H1 (cell line): ENCODE measurements around the gene SDF2L1. TPM values are rescaled to one million over a fixed set of nuclear protein-coding genes. Genes with fewer than 3 reads are reported as not detected.
"Not testable (repeated sequence)": the region's sequence is repeated elsewhere in the genome, so short reads cannot be mapped to it uniquely, and the experiment has no call there.

Source experiments
- CTCF ChIA-PET: fragments of 300-600 bp; sonication (Branson Sonifier 250); formaldehyde crosslinking; loops from one replicate; lab custom pipeline; 2021; ENCODE audit not compliant: partially characterized antibody; lab: Charles Lee
- POLR2A ChIA-PET: fragments of 300-600 bp; sonication (Branson Sonifier 250); formaldehyde crosslinking; loops from one replicate; lab custom pipeline; 2021; ENCODE audit warnings: inconsistent platforms; ENCODE audit not compliant: partially characterized antibody; lab: Charles Lee
- DNase-seq, 2 experiments: peaks; one replicate each; pipeline versions ENCODE4 v3.0.0 to v3.0.0-alpha.2; 2010 to 2022; ENCODE audit warnings: low spot score in 2 of 2, low read depth in 1 of 2, mixed read lengths in 1 of 2
- FAIRE-seq: peaks from 2 replicates; lab custom pipeline; 2011; peaks lifted over from hg19 to GRCh38; lab: Jason Lieb, UNC
- H2AFZ ChIP-seq: 2 replicates; pipeline ENCODE4 v1.8.1; 2012; ENCODE audit warnings: low read length, inconsistent platforms
- H2AK5ac ChIP-seq: 2 replicates; pipeline ENCODE4 v1.6.1; 2013; ENCODE audit warnings: low read depth, low read length
- H2BK120ac ChIP-seq: replicated peaks from 2 replicates; pipeline ENCODE3; 2013; ENCODE audit warnings: low read depth, low read length, inconsistent platforms
- H2BK12ac ChIP-seq: 2 replicates; pipeline ENCODE4 v1.6.1; 2013; ENCODE audit warnings: low read depth, low read length
- H2BK15ac ChIP-seq: 2 replicates; pipeline ENCODE4 v1.6.1; 2013; ENCODE audit warnings: low read length
- H2BK20ac ChIP-seq: 2 replicates; pipeline ENCODE4 v1.6.1; 2013; ENCODE audit warnings: low read length
- H2BK5ac ChIP-seq: 2 replicates; pipeline ENCODE4 v1.6.1; 2013; ENCODE audit warnings: low read depth, low read length
- H3K14ac ChIP-seq: 2 replicates; pipeline ENCODE4 v1.6.1; 2013; ENCODE audit warnings: inconsistent platforms; ENCODE audit not compliant: insufficient read length
- H3K18ac ChIP-seq: 2 replicates; pipeline ENCODE4 v1.6.1; 2013; ENCODE audit warnings: low read length; ENCODE audit errors: extremely low read depth
- H3K23ac ChIP-seq: 2 replicates; pipeline ENCODE4 v1.6.1; 2013; ENCODE audit warnings: inconsistent platforms; ENCODE audit not compliant: insufficient read length
- H3K23me2 ChIP-seq: 2 replicates; pipeline ENCODE4 v1.6.1; 2013; ENCODE audit warnings: low read depth, low read length
- H3K27ac ChIP-seq: 2 replicates; pipeline ENCODE4 v1.6.1; 2011; ENCODE audit warnings: low read depth, low read length, inconsistent platforms
- H3K27me3 ChIP-seq, 4 experiments: replicated peaks in 1 of 4; 1 replicate in 1 of 4; 2 replicates in 3 of 4; pipeline versions ENCODE4 v1.6.1 to v1.8.1; 2011 to 2013; ENCODE audit warnings: low read length in 3 of 4, mild to moderate bottlenecking in 3 of 4, inconsistent platforms in 2 of 4, mixed read lengths in 2 of 4, moderate library complexity in 1 of 4; ENCODE audit not compliant: control insufficient read depth in 3 of 4, insufficient read depth in 3 of 4; ENCODE audit errors: extremely low read depth in 1 of 4
- H3K36me3 ChIP-seq, 4 experiments: 2 replicates each; pipeline versions ENCODE4 v1.6.1 to v1.8.1; 2011 to 2013; ENCODE audit warnings: mild to moderate bottlenecking in 4 of 4, low read length in 3 of 4, moderate library complexity in 2 of 4, control low read depth in 1 of 4, inconsistent platforms in 1 of 4; ENCODE audit not compliant: insufficient read depth in 4 of 4, control insufficient read depth in 2 of 4
- H3K4ac ChIP-seq: replicated peaks from 2 replicates; pipeline ENCODE3; 2013; ENCODE audit warnings: low read length, low read depth, mixed read lengths, inconsistent platforms; ENCODE audit not compliant: insufficient read length
- H3K4me1 ChIP-seq, 4 experiments: replicated peaks in 1 of 4; 1 replicate in 1 of 4; 2 replicates in 3 of 4; pipeline versions ENCODE4 v1.6.1 to v1.8.1; 2011 to 2013; ENCODE audit warnings: low read length in 3 of 4, inconsistent platforms in 2 of 4, mixed read lengths in 1 of 4; ENCODE audit not compliant: insufficient read depth in 4 of 4, control insufficient read depth in 3 of 4
- H3K4me2 ChIP-seq, 2 experiments: 2 replicates each; pipeline versions ENCODE4 v1.6.1 to v1.8.1; 2011 to 2013; ENCODE audit warnings: low read depth in 2 of 2, low read length in 2 of 2, control low read depth in 1 of 2, inconsistent platforms in 1 of 2, mild to moderate bottlenecking in 1 of 2; ENCODE audit not compliant: insufficient read depth in 1 of 2
- H3K4me3 ChIP-seq, 4 experiments: fragments of 200-600, 300-600 bp in 1 of 4; sonication (generic), shearing (Covaris generic), sonication (Bioruptor Twin) in 1 of 4; 2 replicates each; pipeline versions ENCODE4 v1.5.1 to v1.8.1; 2011 to 2016; ENCODE audit warnings: low read length in 4 of 4, low read depth in 3 of 4, control low read depth in 2 of 4, inconsistent platforms in 2 of 4, mild to moderate bottlenecking in 2 of 4, mixed read lengths in 1 of 4, moderate library complexity in 1 of 4; ENCODE audit not compliant: insufficient read depth in 2 of 4; ENCODE audit errors: extremely low read depth in 1 of 4
- H3K56ac ChIP-seq: replicated peaks from 2 replicates; pipeline ENCODE3; 2013; ENCODE audit warnings: low read depth, mild to moderate bottlenecking, mixed read lengths, low read length, inconsistent platforms; ENCODE audit not compliant: insufficient read length
- H3K79me1 ChIP-seq: 2 replicates; pipeline ENCODE4 v1.6.1; 2013; ENCODE audit warnings: low read depth, low read length, control low read depth
- H3K79me2 ChIP-seq, 2 experiments: 2 replicates each; pipeline versions ENCODE4 v1.6.1 to v1.8.1; 2012 to 2013; ENCODE audit warnings: low read length in 2 of 2, mild to moderate bottlenecking in 2 of 2, inconsistent platforms in 1 of 2; ENCODE audit not compliant: insufficient read depth in 2 of 2, control insufficient read depth in 1 of 2
- H3K9ac ChIP-seq, 4 experiments: replicated peaks in 1 of 4; 1 replicate in 1 of 4; 2 replicates in 3 of 4; pipeline versions ENCODE4 v1.6.1 to v1.8.1; 2011 to 2013; ENCODE audit warnings: low read depth in 3 of 4, low read length in 3 of 4, control low read depth in 2 of 4, mild to moderate bottlenecking in 2 of 4, moderate library complexity in 2 of 4, inconsistent platforms in 1 of 4; ENCODE audit errors: extremely low read depth in 1 of 4
- H3K9me3 ChIP-seq, 2 experiments: 2 replicates each; pipeline versions ENCODE4 v1.6.1 to v1.8.1; 2012 to 2013; ENCODE audit warnings: mild to moderate bottlenecking in 2 of 2, moderate library complexity in 2 of 2, control low read depth in 1 of 2, inconsistent platforms in 1 of 2, low read depth in 1 of 2, low read length in 1 of 2, mixed read lengths in 1 of 2; ENCODE audit not compliant: insufficient read depth in 2 of 2
- H4K20me1 ChIP-seq, 2 experiments: replicated peaks in 1 of 2; 2 replicates each; pipeline versions ENCODE3 to v1.8.1; 2011 to 2013; ENCODE audit warnings: inconsistent platforms in 2 of 2, low read length in 2 of 2, mild to moderate bottlenecking in 1 of 2; ENCODE audit not compliant: insufficient read depth in 2 of 2, control insufficient read depth in 1 of 2
- H4K5ac ChIP-seq: 2 replicates; pipeline ENCODE4 v1.6.1; 2013; ENCODE audit warnings: low read length, low read depth, mixed read lengths, inconsistent platforms; ENCODE audit not compliant: insufficient read length
- H4K8ac ChIP-seq: 2 replicates; pipeline ENCODE4 v1.8.0; 2013; ENCODE audit warnings: mild to moderate bottlenecking, moderate library complexity, low read length, inconsistent platforms; ENCODE audit not compliant: insufficient read depth; ENCODE audit errors: extremely low read depth
- H4K91ac ChIP-seq: replicated peaks from 2 replicates; pipeline ENCODE3; 2013; ENCODE audit warnings: low read length, mixed read lengths, inconsistent platforms; ENCODE audit not compliant: insufficient read length
- BCL11A ChIP-seq, 2 experiments: IDR thresholded peaks; one replicate each; pipeline ENCODE4 v1.6.1; 2011; ENCODE audit warnings: low read depth in 2 of 2, low read length in 2 of 2, mild to moderate bottlenecking in 2 of 2
- CBX8 ChIP-seq: fragments of 300-800, 300-1000 bp; sonication (generic); IDR thresholded peaks from 2 replicates; pipeline ENCODE4 v1.7.1; 2016; ENCODE audit warnings: low read depth, low read length, borderline replicate concordance
- CEBPB ChIP-seq: IDR thresholded peaks from 2 replicates; pipeline ENCODE4 v1.6.1; 2012; ENCODE audit warnings: low read depth, low read length
- CHD1 ChIP-seq: IDR thresholded peaks from 2 replicates; pipeline ENCODE4 v1.6.1; 2012; ENCODE audit warnings: low read depth, low read length, improper control_type of control experiment
- E2F6 ChIP-seq: IDR thresholded peaks from 2 replicates; pipeline ENCODE4 v1.6.1; 2012; ENCODE audit warnings: inconsistent platforms
- MAFK ChIP-seq: IDR thresholded peaks from 2 replicates; pipeline ENCODE4 v1.6.1; 2012; ENCODE audit warnings: low read depth, mild to moderate bottlenecking, improper control_type of control experiment, low read length
- NANOG ChIP-seq: IDR thresholded peaks from 2 replicates; pipeline ENCODE4 v1.6.1; 2011; ENCODE audit warnings: low read length, low read depth, mild to moderate bottlenecking, inconsistent platforms; ENCODE audit not compliant: insufficient read depth, poor library complexity, severe bottlenecking
- NRF1 ChIP-seq: IDR thresholded peaks from 2 replicates; pipeline ENCODE4 v1.6.1; 2011; ENCODE audit warnings: mild to moderate bottlenecking, low read depth, low read length, improper control_type of control experiment
- PHF8 ChIP-seq: fragments of 200-600 bp; sonication (generic); conservative IDR thresholded peaks from 2 replicates; pipeline ENCODE4 v1.7.1; 2012; ENCODE audit warnings: low read depth, mild to moderate bottlenecking, inconsistent platforms, low read length, moderate library complexity
- TAF1 ChIP-seq: IDR thresholded peaks from 2 replicates; pipeline ENCODE4 v1.6.1; 2011; ENCODE audit warnings: mild to moderate bottlenecking, low read depth, low read length
- TBP ChIP-seq: IDR thresholded peaks from 2 replicates; pipeline ENCODE4 v1.6.1; 2011; ENCODE audit warnings: low read depth, low read length, improper control_type of control experiment
- YY1 ChIP-seq: IDR thresholded peaks from 2 replicates; pipeline ENCODE4 v1.6.1; 2011; ENCODE audit warnings: low read depth, mild to moderate bottlenecking, low read length
- WGBS, 2 experiments: shearing (Covaris generic) in 1 of 2; methylation state at CpG; one replicate each; pipeline versions ENCODE4 v1.1.6 to v1.1.7; 2013 to 2015; ENCODE audit warnings: low lambda C conversion rate in 2 of 2, mixed read lengths in 2 of 2, inconsistent platforms in 1 of 2, low coverage in 1 of 2, missing lambda C conversion rate in 1 of 2; ENCODE audit not compliant: insufficient replicate concordance in 2 of 2, insufficient coverage in 1 of 2, insufficient read length in 1 of 2; ENCODE audit errors: extremely low coverage in 1 of 2, missing lambda C conversion rate in 1 of 2; 5-methylcytosine and 5-hydroxymethylcytosine counted together
- polyA plus RNA-seq, 7 experiments: library from polyadenylated mRNA; depleted of rRNA in 3 of 7; stranded (reverse) in 5 of 7; unstranded in 2 of 7; fragments of >200 nt in 5 of 7; fragments of 200-250 nt in 2 of 7; gene quantifications; 1 replicate in 5 of 7; 2 replicates in 1 of 7; 4 replicates in 1 of 7; pipeline versions ENCODE4 v1.2.1 to v1.2.3, GENCODE V29; 2011 to 2013; ENCODE audit warnings: missing spikeins in 2 of 7, mixed read lengths in 2 of 7
- total RNA-seq: library from RNA; stranded (reverse); fragmentation: NEBNext Ultra II Directional; extraction: Animal tissue kit (Norgen Biotek cat#: 25700); gene quantifications from 2 replicates; pipeline ENCODE4 v1.2.1, GENCODE V29; 2021

The SDF2L1 gene
- total and polyA plus RNA-seq, 2 of the 8 experiments (the other 6 are each of a cell fraction or from before 2014, with no cell fraction given) = 51.1 to 59.6 TPM

GRCh38 chr22:21677606-21678443 lies 35.7 kb downstream of the SDF2L1 start (continued):
- TF ChIP-seq NRF1 (no peak), YY1 (no peak), TAF1 (no peak), CBX8 (no peak), E2F6 (no peak), CHD1 (no peak), CEBPB (no peak), NANOG (no peak), BCL11A (IDR thresholded peaks at IDR 0.05; ENCODE audit: low read depth in 2 of 2, low read length in 2 of 2) (no peak), MAFK (no peak), PHF8 (no peak), TBP (no peak)

- H2AK5ac ChIP-seq, H2BK20ac ChIP-seq, H4K20me1 ChIP-seq, H3K4me3 ChIP-seq, H4K5ac ChIP-seq, DNase-seq, H2BK12ac ChIP-seq, H3K4me2 ChIP-seq, H3K27ac ChIP-seq, H3K79me2 ChIP-seq, H2AFZ ChIP-seq, H2BK120ac ChIP-seq, H3K56ac ChIP-seq, H3K18ac ChIP-seq, POLR2A ChIA-PET, H3K14ac ChIP-seq, H3K27me3 ChIP-seq, H2BK15ac ChIP-seq, H4K8ac ChIP-seq, H2BK5ac ChIP-seq, H3K79me1 ChIP-seq, H3K23me2 ChIP-seq, H3K9ac ChIP-seq, H3K4me1 ChIP-seq, H3K23ac ChIP-seq, FAIRE-seq, H3K4ac ChIP-seq, H4K91ac ChIP-seq: not testable (repeated sequence)
- Histone ChIP-seq H3K36me3 (peaks cover 3 to 11% (median 6%) of the 10 kb centered on the region in 4 experiments; a peak in 4 of 8 replicates), H3K9me3 (peaks cover 0 to 12% of the 10 kb centered on the region in 2 experiments; a peak in 1 of 4 replicates)
- 95% methylated on average over 12 of the region's 12 CpGs; no CpG with 5 or more reads in 1 of the 2 experiments for WGBS, 2 experiments
- CTCF ChIA-PET = interaction anchor here (0.6 kb wide), 1 partner anchor 85 kb away, joined by 3 read pairs; no protein-coding TSS in a partner anchor
These were observed 36.7 kb downstream of the SDF2L1 start for GRCh38 chr22:21678842-21679241.
